HepG2 (cell line): ENCODE data around the gene TMEM269. TPM values are rescaled to one million over a fixed set of nuclear protein-coding genes. Genes with fewer than 3 reads are reported as not detected.

Experiments
- CHCHD3 ChIP-seq: sonication (generic); formaldehyde crosslinking; IDR thresholded peaks from 2 replicates; pipeline ENCODE4 v1.8.0; 2022; ENCODE audit warnings: mild to moderate bottlenecking, missing genetic modification reagents, moderate library complexity
- HNRNPK ChIP-seq: fragments of 200-400 bp; formaldehyde crosslinking; IDR thresholded peaks from 2 replicates; pipeline ENCODE4 v1.6.1; 2018; ENCODE audit warnings: low read length, low read depth, moderate library complexity, mild to moderate bottlenecking; ENCODE audit not compliant: poor library complexity, severe bottlenecking
- HNRNPL ChIP-seq: fragments of 200-400 bp; formaldehyde crosslinking; IDR thresholded peaks from 2 replicates; pipeline ENCODE4 v1.6.1; 2017; ENCODE audit warnings: mild to moderate bottlenecking, low read depth, low read length
- HOXA5 ChIP-seq: sonication (generic); formaldehyde crosslinking; IDR thresholded peaks from 2 replicates; pipeline ENCODE4 v1.4.0; 2020; ENCODE audit warnings: missing genetic modification reagents
- JDP2 ChIP-seq: sonication (generic); formaldehyde crosslinking; IDR thresholded peaks from 2 replicates; pipeline ENCODE4 v1.8.1; 2022; ENCODE audit warnings: missing genetic modification reagents, borderline replicate concordance
- KLF9 ChIP-seq: IDR thresholded peaks from 2 replicates; pipeline ENCODE4 v1.6.1; 2016; ENCODE audit warnings: low read depth
- MTA3 ChIP-seq: sonication (generic); formaldehyde crosslinking; IDR thresholded peaks from 2 replicates; pipeline ENCODE4 v1.4.0; 2020; ENCODE audit warnings: missing genetic modification reagents
- NR2F1 ChIP-seq, 2 experiments: fragments of 450-650 bp in 1 of 2; formaldehyde crosslinking in 1 of 2; IDR thresholded peaks; 2 replicates each; pipeline versions ENCODE4 v1.5.0 to v1.6.1; 2016 to 2020; ENCODE audit warnings: mild to moderate bottlenecking in 1 of 2, missing compliant biosample characterization in 1 of 2, missing genetic modification reagents in 1 of 2, moderate library complexity in 1 of 2
- RAD51 ChIP-seq: fragments of 450-650 bp; IDR thresholded peaks from 2 replicates; pipeline ENCODE4 v1.6.1; 2016; ENCODE audit warnings: borderline replicate concordance
- TBX2 ChIP-seq: sonication (generic); formaldehyde crosslinking; IDR thresholded peaks from 2 replicates; pipeline ENCODE4 v1.5.0; 2020; ENCODE audit warnings: missing genetic modification reagents, mild to moderate bottlenecking, borderline replicate concordance
- TEAD3 ChIP-seq: optimal IDR thresholded peaks from 2 replicates; pipeline ENCODE3; 2016; ENCODE audit warnings: borderline replicate concordance
- ZFAT ChIP-seq: sonication (generic); formaldehyde crosslinking; conservative IDR thresholded peaks from 2 replicates; pipeline ENCODE4 v1.8.1; 2023; ENCODE audit warnings: missing genetic modification reagents, inconsistent platforms
- ZFX ChIP-seq: sonication (generic); formaldehyde crosslinking; IDR thresholded peaks from 2 replicates; pipeline ENCODE4 v1.4.0; 2020; ENCODE audit warnings: mild to moderate bottlenecking, low read depth, missing genetic modification reagents, moderate library complexity
- ZNF484 ChIP-seq: sonication (generic); formaldehyde crosslinking; IDR thresholded peaks from 2 replicates; pipeline ENCODE4 v1.5.1; 2020; ENCODE audit warnings: mild to moderate bottlenecking, low read depth, missing genetic modification reagents, borderline replicate concordance
- ZNF530 ChIP-seq: sonication (generic); formaldehyde crosslinking; IDR thresholded peaks from 2 replicates; pipeline ENCODE4 v1.5.0; 2020; ENCODE audit warnings: low read depth, mild to moderate bottlenecking, missing genetic modification reagents
- polyA plus RNA-seq, 8 experiments: library from polyadenylated mRNA; depleted of rRNA in 3 of 8; stranded (reverse) in 7 of 8; unstranded in 1 of 8; fragments of >200 nt; fragmentation: Illumina TruSeq in 4 of 8; extraction: Trizol in 4 of 8; gene quantifications; 2 replicates each; pipeline versions ENCODE4 v1.2.1 to v1.2.3, GENCODE V29; 2011 to 2016; ENCODE audit warnings: low read depth in 4 of 8, missing spikeins in 1 of 8, mixed read lengths in 1 of 8; ENCODE audit not compliant: insufficient read depth in 1 of 8
- total RNA-seq, 5 experiments: library from RNA; depleted of rRNA; stranded (reverse); fragments of >200 nt; fragmentation: Illumina TruSeq; extraction: Trizol; gene quantifications; 2 replicates each; pipeline ENCODE4 v1.2.3, GENCODE V29; 2016; ENCODE audit warnings: low read depth in 1 of 5
- TF ChIP-seq, protein P1 (sequence below): sonication (generic); formaldehyde crosslinking; IDR thresholded peaks from 2 replicates; pipeline ENCODE4 v1.5.1; 2020; ENCODE audit warnings: mild to moderate bottlenecking, missing genetic modification reagents, moderate library complexity
- TF ChIP-seq, protein P2 (sequence below): sonication (generic); formaldehyde crosslinking; IDR thresholded peaks from 2 replicates; pipeline ENCODE4 v1.5.1; 2020; ENCODE audit warnings: missing genetic modification reagents, mild to moderate bottlenecking, borderline replicate concordance
- TF ChIP-seq, protein P3 (sequence below): sonication (generic); formaldehyde crosslinking; IDR thresholded peaks from 2 replicates; pipeline ENCODE4 v1.4.0; 2020; ENCODE audit warnings: missing genetic modification reagents, borderline replicate concordance
- TF ChIP-seq, protein P4 (sequence below): sonication (generic); formaldehyde crosslinking; IDR thresholded peaks from 2 replicates; pipeline ENCODE4 v1.9.0; 2022; ENCODE audit warnings: low read depth, missing genetic modification reagents

Gene TMEM269
- total and polyA plus RNA-seq, 2 of the 13 experiments (the other 11 are each of a cell fraction or from before 2014, with no cell fraction given): 0.15 to 0.21 TPM

DNA sequence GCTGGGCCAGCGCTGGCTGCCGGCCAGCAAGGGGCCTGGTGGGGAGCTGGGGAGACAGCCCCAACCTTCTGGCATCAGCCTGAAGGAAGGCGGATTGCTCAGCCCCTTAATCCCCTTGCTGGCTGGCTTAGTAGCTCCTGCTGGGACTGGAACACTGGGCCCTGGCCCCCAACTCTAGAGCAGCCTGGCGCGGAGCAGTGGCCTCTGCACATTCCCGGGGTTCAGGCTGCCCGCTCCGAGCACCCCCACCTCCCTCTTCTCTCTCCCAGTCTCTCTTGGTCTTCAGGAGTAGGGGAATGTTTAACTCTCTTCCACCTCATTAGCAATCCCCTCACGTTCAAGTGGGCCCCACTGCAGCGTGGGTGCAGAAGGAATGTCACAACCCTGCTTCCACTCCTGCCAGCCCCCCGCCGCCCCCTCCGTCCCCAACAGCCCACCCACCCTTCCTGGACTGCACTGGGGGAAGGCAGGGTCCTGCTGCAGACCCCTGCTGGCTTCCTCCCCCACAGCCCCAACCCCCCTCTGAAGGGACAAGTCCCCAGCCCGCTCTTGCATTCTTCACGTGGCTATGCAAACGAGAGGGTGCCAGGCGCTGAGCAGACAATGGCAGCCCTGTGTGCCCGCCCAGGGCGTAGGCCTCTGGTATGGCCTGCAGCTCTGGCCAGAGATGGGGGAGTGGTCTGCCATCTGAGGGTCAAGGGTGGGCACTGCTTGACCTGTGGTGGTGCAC, 43.8 kb upstream of the TMEM269 start (continued):
- TF ChIP-seq NR2F1 (CRISPR knock-in tag; IDR thresholded peaks at IDR 0.05): no peak
- TF ChIP-seq HOXA5 (CRISPR knock-in tag): no peak
- TF ChIP-seq HNRNPL: peak; percentile 92
- no peak for TF ChIP-seq ZNF484 (CRISPR knock-in tag)
- 0 out of 2 replicates have a peak, but pooled peaks have one; percentile 19 for TF ChIP-seq CHCHD3
- no peak for TF ChIP-seq ZFAT (CRISPR knock-in tag)
- no peak for TF ChIP-seq HNRNPK
- TF ChIP-seq ZFX (CRISPR knock-in tag): peak; percentile 34
- TF ChIP-seq JDP2 (CRISPR knock-in tag): no peak
- TF ChIP-seq MTA3 (CRISPR knock-in tag): no peak
- no peak for TF ChIP-seq RAD51
- peak; percentile 8 for TF ChIP-seq TEAD3 (CRISPR knock-in tag)
- TF ChIP-seq, protein P1, sequence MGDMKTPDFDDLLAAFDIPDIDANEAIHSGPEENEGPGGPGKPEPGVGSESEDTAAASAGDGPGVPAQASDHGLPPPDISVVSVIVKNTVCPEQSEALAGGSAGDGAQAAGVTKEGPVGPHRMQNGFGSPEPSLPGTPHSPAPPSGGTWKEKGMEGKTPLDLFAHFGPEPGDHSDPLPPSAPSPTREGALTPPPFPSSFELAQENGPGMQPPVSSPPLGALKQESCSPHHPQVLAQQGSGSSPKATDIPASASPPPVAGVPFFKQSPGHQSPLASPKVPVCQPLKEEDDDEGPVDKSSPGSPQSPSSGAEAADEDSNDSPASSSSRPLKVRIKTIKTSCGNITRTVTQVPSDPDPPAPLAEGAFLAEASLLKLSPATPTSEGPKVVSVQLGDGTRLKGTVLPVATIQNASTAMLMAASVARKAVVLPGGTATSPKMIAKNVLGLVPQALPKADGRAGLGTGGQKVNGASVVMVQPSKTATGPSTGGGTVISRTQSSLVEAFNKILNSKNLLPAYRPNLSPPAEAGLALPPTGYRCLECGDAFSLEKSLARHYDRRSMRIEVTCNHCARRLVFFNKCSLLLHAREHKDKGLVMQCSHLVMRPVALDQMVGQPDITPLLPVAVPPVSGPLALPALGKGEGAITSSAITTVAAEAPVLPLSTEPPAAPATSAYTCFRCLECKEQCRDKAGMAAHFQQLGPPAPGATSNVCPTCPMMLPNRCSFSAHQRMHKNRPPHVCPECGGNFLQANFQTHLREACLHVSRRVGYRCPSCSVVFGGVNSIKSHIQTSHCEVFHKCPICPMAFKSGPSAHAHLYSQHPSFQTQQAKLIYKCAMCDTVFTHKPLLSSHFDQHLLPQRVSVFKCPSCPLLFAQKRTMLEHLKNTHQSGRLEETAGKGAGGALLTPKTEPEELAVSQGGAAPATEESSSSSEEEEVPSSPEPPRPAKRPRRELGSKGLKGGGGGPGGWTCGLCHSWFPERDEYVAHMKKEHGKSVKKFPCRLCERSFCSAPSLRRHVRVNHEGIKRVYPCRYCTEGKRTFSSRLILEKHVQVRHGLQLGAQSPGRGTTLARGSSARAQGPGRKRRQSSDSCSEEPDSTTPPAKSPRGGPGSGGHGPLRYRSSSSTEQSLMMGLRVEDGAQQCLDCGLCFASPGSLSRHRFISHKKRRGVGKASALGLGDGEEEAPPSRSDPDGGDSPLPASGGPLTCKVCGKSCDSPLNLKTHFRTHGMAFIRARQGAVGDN (CRISPR knock-in tag): peak; percentile 60
- TF ChIP-seq, protein P2, sequence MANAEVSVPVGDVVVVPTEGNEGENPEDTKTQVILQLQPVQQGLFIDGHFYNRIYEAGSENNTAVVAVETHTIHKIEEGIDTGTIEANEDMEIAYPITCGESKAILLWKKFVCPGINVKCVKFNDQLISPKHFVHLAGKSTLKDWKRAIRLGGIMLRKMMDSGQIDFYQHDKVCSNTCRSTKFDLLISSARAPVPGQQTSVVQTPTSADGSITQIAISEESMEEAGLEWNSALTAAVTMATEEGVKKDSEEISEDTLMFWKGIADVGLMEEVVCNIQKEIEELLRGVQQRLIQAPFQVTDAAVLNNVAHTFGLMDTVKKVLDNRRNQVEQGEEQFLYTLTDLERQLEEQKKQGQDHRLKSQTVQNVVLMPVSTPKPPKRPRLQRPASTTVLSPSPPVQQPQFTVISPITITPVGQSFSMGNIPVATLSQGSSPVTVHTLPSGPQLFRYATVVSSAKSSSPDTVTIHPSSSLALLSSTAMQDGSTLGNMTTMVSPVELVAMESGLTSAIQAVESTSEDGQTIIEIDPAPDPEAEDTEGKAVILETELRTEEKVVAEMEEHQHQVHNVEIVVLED (CRISPR knock-in tag): no peak
- TF ChIP-seq, protein P3, sequence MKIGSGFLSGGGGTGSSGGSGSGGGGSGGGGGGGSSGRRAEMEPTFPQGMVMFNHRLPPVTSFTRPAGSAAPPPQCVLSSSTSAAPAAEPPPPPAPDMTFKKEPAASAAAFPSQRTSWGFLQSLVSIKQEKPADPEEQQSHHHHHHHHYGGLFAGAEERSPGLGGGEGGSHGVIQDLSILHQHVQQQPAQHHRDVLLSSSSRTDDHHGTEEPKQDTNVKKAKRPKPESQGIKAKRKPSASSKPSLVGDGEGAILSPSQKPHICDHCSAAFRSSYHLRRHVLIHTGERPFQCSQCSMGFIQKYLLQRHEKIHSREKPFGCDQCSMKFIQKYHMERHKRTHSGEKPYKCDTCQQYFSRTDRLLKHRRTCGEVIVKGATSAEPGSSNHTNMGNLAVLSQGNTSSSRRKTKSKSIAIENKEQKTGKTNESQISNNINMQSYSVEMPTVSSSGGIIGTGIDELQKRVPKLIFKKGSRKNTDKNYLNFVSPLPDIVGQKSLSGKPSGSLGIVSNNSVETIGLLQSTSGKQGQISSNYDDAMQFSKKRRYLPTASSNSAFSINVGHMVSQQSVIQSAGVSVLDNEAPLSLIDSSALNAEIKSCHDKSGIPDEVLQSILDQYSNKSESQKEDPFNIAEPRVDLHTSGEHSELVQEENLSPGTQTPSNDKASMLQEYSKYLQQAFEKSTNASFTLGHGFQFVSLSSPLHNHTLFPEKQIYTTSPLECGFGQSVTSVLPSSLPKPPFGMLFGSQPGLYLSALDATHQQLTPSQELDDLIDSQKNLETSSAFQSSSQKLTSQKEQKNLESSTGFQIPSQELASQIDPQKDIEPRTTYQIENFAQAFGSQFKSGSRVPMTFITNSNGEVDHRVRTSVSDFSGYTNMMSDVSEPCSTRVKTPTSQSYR: no peak
- TF ChIP-seq, protein P4, sequence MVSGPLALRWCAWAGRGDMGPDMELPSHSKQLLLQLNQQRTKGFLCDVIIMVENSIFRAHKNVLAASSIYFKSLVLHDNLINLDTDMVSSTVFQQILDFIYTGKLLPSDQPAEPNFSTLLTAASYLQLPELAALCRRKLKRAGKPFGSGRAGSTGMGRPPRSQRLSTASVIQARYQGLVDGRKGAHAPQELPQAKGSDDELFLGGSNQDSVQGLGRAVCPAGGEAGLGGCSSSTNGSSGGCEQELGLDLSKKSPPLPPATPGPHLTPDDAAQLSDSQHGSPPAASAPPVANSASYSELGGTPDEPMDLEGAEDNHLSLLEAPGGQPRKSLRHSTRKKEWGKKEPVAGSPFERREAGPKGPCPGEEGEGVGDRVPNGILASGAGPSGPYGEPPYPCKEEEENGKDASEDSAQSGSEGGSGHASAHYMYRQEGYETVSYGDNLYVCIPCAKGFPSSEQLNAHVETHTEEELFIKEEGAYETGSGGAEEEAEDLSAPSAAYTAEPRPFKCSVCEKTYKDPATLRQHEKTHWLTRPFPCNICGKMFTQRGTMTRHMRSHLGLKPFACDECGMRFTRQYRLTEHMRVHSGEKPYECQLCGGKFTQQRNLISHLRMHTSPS (CRISPR knock-in tag): peak; percentile 58; the same call in 1 of the 2 replicates
- TF ChIP-seq TBX2 (CRISPR knock-in tag): no peak
- TF ChIP-seq KLF9: no peak
- TF ChIP-seq ZNF530 (CRISPR knock-in tag): no peak
